Small intestine (tissue), 7 donors: Measurements from ENCODE around the gene RTEL1. TPM values are rescaled to one million over a fixed set of nuclear protein-coding genes. Genes with fewer than 3 reads are reported as not detected.
A peak's percentile ranks its signal among the peaks of the same experiment; 100 is the strongest.

Source experiments
- DNase-seq, 2 donors: peaks; one replicate each; pipeline versions ENCODE4 v3.0.0 to v3.0.0-alpha.2; 2013
- FAIRE-seq: peaks from 2 replicates; lab custom pipeline; 2012; peaks lifted over from hg19 to GRCh38; lab: Jason Lieb, UNC
- H3K27ac ChIP-seq, 3 donors: one replicate each; pipeline ENCODE4 v1.5.1; 2013; ENCODE audit warnings: low read length in 2 of 3, mild to moderate bottlenecking in 2 of 3, control low read depth in 1 of 3, inconsistent platforms in 1 of 3, low read depth in 1 of 3, moderate library complexity in 1 of 3
- H3K27me3 ChIP-seq, 3 donors: one replicate each; pipeline ENCODE4 v1.6.1; 2013; ENCODE audit warnings: low read length in 3 of 3, inconsistent platforms in 1 of 3; ENCODE audit not compliant: control insufficient read depth in 3 of 3, insufficient read depth in 3 of 3
- H3K36me3 ChIP-seq, 3 donors: one replicate each; pipeline ENCODE4 v1.6.1; 2013; ENCODE audit warnings: low read length in 3 of 3, inconsistent platforms in 1 of 3, low read depth in 1 of 3, mild to moderate bottlenecking in 1 of 3, moderate library complexity in 1 of 3; ENCODE audit not compliant: control insufficient read depth in 3 of 3, insufficient read depth in 2 of 3
- H3K4me1 ChIP-seq, 3 donors: one replicate each; pipeline ENCODE4 v1.6.1; 2013; ENCODE audit warnings: low read length in 2 of 3, inconsistent platforms in 1 of 3, low read depth in 1 of 3, mild to moderate bottlenecking in 1 of 3, moderate library complexity in 1 of 3; ENCODE audit not compliant: control insufficient read depth in 3 of 3, insufficient read depth in 2 of 3
- H3K4me3 ChIP-seq, 3 donors: one replicate each; pipeline ENCODE4 v1.5.1; 2013; ENCODE audit warnings: low read length in 3 of 3, control low read depth in 1 of 3, inconsistent platforms in 1 of 3, low read depth in 1 of 3, mild to moderate bottlenecking in 1 of 3, moderate library complexity in 1 of 3
- H3K9me3 ChIP-seq, 2 donors: one replicate each; pipeline ENCODE4 v1.6.1; 2013; ENCODE audit warnings: low read depth in 1 of 2, low read length in 1 of 2; ENCODE audit not compliant: control insufficient read depth in 2 of 2, insufficient read depth in 1 of 2
- WGBS, 3 donors: extraction: QIAGEN DNeasy Blood & Tissue Kit; methylation state at CpG; one replicate each; pipeline ENCODE4 v1.1.7; 2013; 5-methylcytosine and 5-hydroxymethylcytosine counted together
- polyA plus RNA-seq, 4 donors: library from polyadenylated mRNA; stranded (reverse) in 3 of 4; unstranded in 1 of 4; fragments of 200-250 nt in 3 of 4; fragments of 120-200 nt in 1 of 4; gene quantifications; one replicate each; pipeline versions ENCODE4 v1.2.1 to v1.2.3, GENCODE V29; 2013
- donor health status: healthy with polysubstance abuse.
- donor health status: control.
- donor health status: control.
- donor health status: Bipolar disorder and iron deficiency.
- donor health status: healthy.

The RTEL1 gene
- polyA plus RNA-seq, 4 donors = 3.5 to 15.0 (median 10.5) TPM

DNA sequence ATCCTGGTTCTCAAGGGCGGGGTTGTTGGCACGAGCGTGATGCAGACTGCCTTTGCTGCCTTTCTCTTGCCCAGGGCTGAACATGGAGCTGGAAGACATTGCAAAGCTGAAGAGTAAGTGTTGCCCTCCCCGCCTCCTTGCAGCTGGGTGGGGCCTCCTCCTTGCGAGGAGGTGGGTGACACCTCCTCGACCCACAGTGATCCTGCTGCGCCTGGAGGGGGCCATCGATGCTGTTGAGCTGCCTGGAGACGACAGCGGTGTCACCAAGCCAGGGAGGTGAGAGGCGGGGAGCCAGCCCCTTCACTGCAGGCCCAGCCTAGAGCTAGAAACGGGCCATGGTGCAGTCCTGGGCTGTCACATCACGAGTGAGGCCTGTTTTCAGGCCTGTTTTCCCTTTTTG, 20.0 kb downstream of the RTEL1 start:
- H3K27ac ChIP-seq = no peak overlapping the region
- 87 to 93% (median 92%) methylated on average over 13 of the region's 13 CpGs for WGBS, 3 donors
- H3K36me3 ChIP-seq = peaks cover 3 to 75% (median 6%) of the 10 kb centered on the region in 3 donors
- H3K4me3 ChIP-seq = no peak overlapping the region
- FAIRE-seq (no peak), DNase-seq (no peak)
- H3K4me1 ChIP-seq = no peaks in the 10 kb centered on the region
- H3K27me3 ChIP-seq = no peaks in the 10 kb centered on the region
- no peaks in the 10 kb centered on the region for H3K9me3 ChIP-seq

DNA sequence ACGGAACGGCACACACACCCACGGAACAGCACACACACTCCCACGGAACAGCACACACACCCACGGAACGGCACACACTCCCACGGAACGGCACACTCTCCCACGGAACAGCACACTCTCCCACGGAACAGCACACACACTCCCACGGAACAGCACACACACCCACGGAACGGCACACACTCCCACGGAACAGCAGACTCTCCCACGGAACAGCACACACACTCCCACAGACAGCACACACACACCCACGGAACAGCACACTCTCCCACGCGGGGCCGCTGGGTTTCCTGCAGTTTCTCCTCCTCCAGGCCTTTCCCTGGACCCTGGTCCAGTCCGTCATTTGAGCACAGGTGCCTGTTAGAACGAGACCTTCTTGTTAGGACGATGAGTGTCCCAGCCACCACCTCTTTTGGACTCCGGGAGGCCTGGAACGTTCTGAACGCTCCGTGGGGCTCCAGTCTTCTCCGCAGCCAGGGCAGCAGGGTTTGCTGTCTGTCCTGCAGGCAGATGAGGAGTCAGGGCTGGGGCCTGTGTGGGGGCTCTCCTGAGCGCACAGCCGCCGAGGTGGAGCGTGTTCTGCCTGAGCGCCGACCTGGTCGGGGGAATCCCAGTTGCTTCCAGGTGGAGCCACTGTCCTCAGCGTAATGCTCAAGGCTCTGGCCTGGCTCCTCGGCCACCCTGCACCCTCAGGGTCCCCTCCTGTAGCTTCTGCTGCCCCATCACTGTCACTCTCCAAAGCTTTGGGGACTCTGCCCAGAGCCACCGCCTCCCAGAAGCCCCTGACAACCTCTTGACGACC, 20.8 kb downstream of the RTEL1 start:
- Histone ChIP-seq H3K36me3 (peaks cover 3 to 77% (median 6%) of the 10 kb centered on the region in 3 donors), H3K4me3 (no peak overlapping the region), H3K4me1 (no peaks in the 10 kb centered on the region), H3K27me3 (no peaks in the 10 kb centered on the region), H3K27ac (no peak overlapping the region), H3K9me3 (no peaks in the 10 kb centered on the region)
- DNase-seq (no peak), FAIRE-seq (no peak)
- 90 to 91% (median 90%) methylated on average over 36 to 38 of the region's 38 CpGs for WGBS, 3 donors

DNA sequence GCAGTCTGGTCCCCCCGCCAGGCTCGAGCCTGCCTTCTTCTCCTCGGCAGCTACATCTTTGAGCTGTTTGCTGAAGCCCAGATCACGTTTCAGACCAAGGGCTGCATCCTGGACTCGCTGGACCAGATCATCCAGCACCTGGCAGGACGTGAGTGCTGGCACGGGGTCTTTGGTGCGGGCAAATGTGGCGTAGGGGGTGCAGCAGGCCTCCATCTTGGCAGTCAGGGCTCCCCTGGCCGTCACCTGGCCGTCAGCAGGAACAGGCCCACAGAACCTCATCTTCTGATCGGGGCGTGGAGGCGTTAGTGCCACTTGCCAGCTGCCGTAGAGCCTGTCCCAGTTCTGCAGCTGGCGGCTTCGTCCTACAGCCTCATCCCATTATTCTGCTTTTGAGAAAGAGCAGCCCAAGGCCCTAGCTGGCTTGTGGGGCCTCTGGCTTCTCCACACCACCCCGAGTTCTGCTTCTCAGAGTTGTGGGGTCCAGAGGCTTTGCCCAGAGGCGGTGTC, 21.7 kb downstream of the RTEL1 start:
- peaks cover 3 to 72% (median 6%) of the 10 kb centered on the region in 3 donors for H3K36me3 ChIP-seq
- no peak for FAIRE-seq
- WGBS, 3 donors = 91 to 92% (median 91%) methylated on average over 19 of the region's 19 CpGs

DNA sequence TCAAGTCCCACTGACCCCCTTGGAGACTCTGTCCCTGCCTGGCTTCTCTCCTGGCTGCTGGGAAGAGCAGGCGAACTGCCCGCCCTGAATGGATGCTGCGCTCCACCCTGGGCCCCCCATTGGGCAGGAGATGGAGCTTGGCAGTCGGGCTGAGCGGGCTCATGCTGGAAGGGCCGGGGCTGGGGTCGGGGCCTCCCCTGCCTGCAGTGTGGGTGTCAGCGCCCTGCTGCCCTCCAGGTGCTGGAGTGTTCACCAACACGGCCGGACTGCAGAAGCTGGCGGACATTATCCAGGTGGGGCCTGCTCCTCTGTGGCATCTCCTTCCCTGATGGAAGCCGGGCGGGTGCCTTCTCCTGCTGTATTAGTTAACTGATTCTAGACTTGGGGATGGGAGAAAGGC, 22.3 kb downstream of the RTEL1 start:
- Histone ChIP-seq H3K4me1 (no peaks in the 10 kb centered on the region), H3K36me3 (peaks cover 3 to 72% (median 6%) of the 10 kb centered on the region in 3 donors), H3K27ac (no peak overlapping the region), H3K9me3 (no peaks in the 10 kb centered on the region), H3K27me3 (no peaks in the 10 kb centered on the region), H3K4me3 (no peak overlapping the region)
- no peak for DNase-seq
- WGBS, 3 donors = 91 to 97% (median 96%) methylated on average over 13 of the region's 13 CpGs
- FAIRE-seq = no peak

More for the DNA sequence above, 21.7 kb downstream of the RTEL1 start:
- no peak for DNase-seq
- H3K4me3 ChIP-seq = no peak overlapping the region
- no peaks in the 10 kb centered on the region for H3K4me1 ChIP-seq
- no peak overlapping the region for H3K27ac ChIP-seq
- no peaks in the 10 kb centered on the region for H3K9me3 ChIP-seq
- no peaks in the 10 kb centered on the region for H3K27me3 ChIP-seq

DNA sequence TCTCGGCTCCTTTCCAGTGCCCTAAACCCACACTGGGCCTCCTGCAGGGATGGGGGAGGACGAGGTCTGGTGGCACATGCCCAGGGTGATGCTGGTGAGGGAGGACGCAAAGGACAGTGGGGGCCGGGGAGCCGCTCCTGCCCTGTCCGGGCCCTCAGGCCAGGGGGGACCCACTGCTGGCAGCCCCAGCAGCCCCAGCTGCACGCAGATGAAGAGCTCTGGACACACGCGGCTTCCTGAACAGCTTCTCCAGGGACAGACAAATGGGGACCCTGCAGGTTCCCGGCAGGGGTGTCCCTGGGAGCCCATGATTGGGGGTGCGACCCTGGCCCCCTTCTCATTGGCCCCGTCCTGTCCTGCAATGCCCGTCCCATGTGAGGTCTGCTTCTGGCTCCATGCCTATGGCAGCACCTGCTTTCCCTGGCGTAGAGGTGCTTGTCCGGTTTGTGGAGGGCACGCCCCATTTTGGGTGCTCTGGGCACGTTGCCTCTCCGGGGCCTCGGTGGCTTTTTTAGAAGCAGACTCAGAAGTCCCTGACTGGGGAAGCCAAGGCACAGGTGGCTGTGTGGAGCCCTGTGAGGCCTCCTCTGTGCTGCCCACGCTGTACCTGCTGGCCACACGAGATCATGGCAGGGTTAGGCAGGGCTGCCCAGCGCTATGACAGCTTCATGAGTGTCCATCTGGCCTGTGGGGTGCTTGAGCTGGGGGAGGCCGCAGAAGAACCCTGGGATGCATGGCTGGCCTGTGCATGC, 22.9 kb downstream of the RTEL1 start:
- Histone ChIP-seq H3K36me3 (peaks cover 3 to 70% (median 6%) of the 10 kb centered on the region in 3 donors), H3K4me1 (peaks cover 0 to 2% (median 0%) of the 10 kb centered on the region in 3 donors), H3K27ac (no peak overlapping the region), H3K9me3 (no peaks in the 10 kb centered on the region), H3K4me3 (no peak overlapping the region), H3K27me3 (no peaks in the 10 kb centered on the region)
- FAIRE-seq = no peak
- WGBS, 3 donors = 87 to 92% (median 88%) methylated on average over 23 of the region's 23 CpGs
- no peak for DNase-seq

DNA sequence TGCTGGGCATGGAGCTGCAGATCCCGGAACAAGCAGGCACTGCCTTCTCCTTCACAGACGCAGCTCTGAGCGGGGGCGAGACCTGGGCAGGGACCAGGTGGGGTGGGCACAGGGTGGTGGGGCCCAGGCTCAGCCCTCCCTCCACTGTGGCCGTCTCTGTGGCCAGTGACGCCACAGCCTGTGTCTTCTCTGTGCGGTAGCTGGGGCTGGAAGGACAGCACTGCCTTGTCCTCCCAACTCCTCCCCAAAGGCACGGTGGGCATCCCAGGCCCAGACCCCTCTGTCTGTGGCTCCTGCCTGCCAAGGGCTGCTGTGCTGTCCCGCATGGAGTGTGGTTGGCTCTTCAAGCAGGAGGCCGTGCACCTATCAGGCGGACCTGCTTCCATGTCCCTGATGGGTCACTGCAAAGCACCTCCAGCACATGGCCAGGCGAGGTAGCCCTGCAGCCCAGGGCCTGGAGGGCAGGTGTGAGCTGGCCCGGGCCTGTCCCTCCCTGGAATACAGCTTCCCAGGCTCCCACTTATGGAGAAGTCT, 23.6 kb downstream of the RTEL1 start:
- H3K9me3 ChIP-seq = no peaks in the 10 kb centered on the region
- H3K27ac ChIP-seq = peak overlapping the region in 1 of 3 donors; percentile 50
- no peaks in the 10 kb centered on the region for H3K27me3 ChIP-seq
- no peak overlapping the region for H3K4me3 ChIP-seq
- H3K36me3 ChIP-seq = peaks cover 3 to 69% (median 6%) of the 10 kb centered on the region in 3 donors
- DNase-seq = no peak
- 92 to 96% (median 94%) methylated on average over 13 of the region's 13 CpGs for WGBS, 3 donors
- H3K4me1 ChIP-seq = peaks cover 0 to 8% (median 4%) of the 10 kb centered on the region in 3 donors
- FAIRE-seq = no peak

DNA sequence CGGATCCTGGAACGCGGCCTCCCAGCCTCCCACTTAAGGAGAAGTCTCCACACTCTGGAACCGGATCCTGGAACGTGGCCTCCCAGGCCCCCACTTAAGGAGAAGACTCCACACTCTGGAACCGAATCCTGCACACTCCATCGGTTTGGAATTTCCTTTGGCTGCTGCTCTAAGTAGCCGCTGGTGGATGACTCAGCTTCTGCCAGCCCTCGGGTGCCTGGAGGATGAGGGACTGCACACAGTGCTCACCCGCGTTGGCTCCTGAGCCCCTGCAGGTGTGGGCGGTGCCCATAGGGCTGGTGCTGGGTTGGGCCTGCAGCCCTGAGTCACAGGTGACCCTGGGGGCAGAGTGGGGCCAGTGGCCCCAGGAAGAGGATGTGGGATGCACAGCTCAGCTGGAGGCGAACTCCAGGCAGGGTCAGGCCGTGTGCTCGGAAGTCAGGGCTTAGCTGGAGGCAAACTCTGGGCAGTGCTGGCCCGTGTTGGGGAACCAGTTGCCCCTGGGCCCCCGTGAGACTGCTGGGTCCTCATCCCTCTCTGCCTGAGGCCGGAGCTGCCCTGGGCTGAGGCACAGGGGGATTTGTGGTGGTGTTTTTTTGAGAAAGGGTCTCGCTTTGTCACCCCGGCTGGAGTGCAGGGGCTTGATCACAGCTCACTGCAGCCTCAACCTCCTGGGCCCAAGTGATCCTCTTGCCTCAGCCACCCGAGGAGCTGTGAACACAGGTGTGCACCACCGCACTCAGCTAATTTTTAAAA, 24.4 kb downstream of the RTEL1 start:
- H3K4me1 ChIP-seq = peaks cover 4 to 16% (median 5%) of the 10 kb centered on the region in 3 donors
- no peaks in the 10 kb centered on the region for H3K9me3 ChIP-seq
- H3K4me3 ChIP-seq = no peak overlapping the region
- H3K27me3 ChIP-seq = no peaks in the 10 kb centered on the region
- peak overlapping the region in 1 of 3 donors; percentile 84 for H3K27ac ChIP-seq
- H3K36me3 ChIP-seq = peaks cover 3 to 67% (median 6%) of the 10 kb centered on the region in 3 donors
- 64 to 80% (median 75%) methylated on average over 22 of the region's 22 CpGs for WGBS, 3 donors
- DNase-seq (no peak), FAIRE-seq (no peak)
